Measurements from ENCODE around the gene PPM1K.

PPM1K gene

DNA sequence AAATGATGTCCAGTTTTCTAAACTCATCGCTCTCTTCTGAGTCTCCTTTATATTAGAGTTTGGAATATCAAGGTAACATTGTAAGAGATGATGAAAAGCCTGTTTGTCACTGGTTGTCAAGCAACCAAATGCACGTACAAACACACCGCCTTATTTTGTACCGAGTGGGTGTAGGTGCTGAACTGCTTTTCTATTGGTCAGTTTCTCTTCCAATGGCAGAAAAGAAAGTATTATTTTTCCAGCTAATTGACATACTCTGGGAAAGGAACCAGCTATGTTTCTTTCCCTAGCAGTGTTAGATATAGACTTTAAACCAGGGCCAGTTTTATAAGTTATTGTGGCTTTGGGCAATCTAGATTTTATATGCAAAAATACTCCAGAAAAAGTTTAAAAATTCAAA lies 6.6 kb upstream of the PPM1K start:
- DNase-seq (ENCODE audit: low read depth in 2 of 2) = peak; percentile 43 to 74
- TF ChIP-seq, protein P1, sequence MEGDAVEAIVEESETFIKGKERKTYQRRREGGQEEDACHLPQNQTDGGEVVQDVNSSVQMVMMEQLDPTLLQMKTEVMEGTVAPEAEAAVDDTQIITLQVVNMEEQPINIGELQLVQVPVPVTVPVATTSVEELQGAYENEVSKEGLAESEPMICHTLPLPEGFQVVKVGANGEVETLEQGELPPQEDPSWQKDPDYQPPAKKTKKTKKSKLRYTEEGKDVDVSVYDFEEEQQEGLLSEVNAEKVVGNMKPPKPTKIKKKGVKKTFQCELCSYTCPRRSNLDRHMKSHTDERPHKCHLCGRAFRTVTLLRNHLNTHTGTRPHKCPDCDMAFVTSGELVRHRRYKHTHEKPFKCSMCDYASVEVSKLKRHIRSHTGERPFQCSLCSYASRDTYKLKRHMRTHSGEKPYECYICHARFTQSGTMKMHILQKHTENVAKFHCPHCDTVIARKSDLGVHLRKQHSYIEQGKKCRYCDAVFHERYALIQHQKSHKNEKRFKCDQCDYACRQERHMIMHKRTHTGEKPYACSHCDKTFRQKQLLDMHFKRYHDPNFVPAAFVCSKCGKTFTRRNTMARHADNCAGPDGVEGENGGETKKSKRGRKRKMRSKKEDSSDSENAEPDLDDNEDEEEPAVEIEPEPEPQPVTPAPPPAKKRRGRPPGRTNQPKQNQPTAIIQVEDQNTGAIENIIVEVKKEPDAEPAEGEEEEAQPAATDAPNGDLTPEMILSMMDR (IDR thresholded peaks at IDR 0.05; ENCODE audit: low read depth, low read length) = no peak
- H3K4me3 ChIP-seq (replicated peaks in 1 of 2; ENCODE audit: low read depth in 2 of 2, low read length in 2 of 2) = no peak overlapping the region

- no peak overlapping the region for H3K4me3 ChIP-seq (replicated peaks in 1 of 2; ENCODE audit: low read depth in 2 of 2, low read length in 2 of 2)
- TF ChIP-seq, protein P1 (IDR thresholded peaks at IDR 0.05; ENCODE audit: low read depth, low read length) = no peak
- DNase-seq (ENCODE audit: low read depth in 2 of 2) = peak in 1 of 2 donors; percentile 42
Measured at GRCh38 chr4:88286897-88287296, 2.5 kb upstream of the PPM1K start.

- TF ChIP-seq, protein P1 (IDR thresholded peaks at IDR 0.05; ENCODE audit: low read depth, low read length) = no peak
- DNase-seq (ENCODE audit: low read depth in 2 of 2) = no peak
- peak overlapping the region; percentile 56 to 69 for H3K4me3 ChIP-seq (replicated peaks in 1 of 2; ENCODE audit: low read depth in 2 of 2, low read length in 2 of 2)
Measured at GRCh38 chr4:88285235-88285653, 883 bp upstream of the PPM1K start.

- TF ChIP-seq, protein P1 (IDR thresholded peaks at IDR 0.05; ENCODE audit: low read depth, low read length) = no peak
- peak in 1 of 2 donors; percentile 73 for DNase-seq (ENCODE audit: low read depth in 2 of 2)
- H3K4me3 ChIP-seq (replicated peaks in 1 of 2; ENCODE audit: low read depth in 2 of 2, low read length in 2 of 2) = peak overlapping the region; percentile 83
Measured at GRCh38 chr4:88283661-88284438, 511 bp downstream of the PPM1K start.

GRCh38 chr4:88280228-88280795 lies 4.0 kb downstream of the PPM1K start:
- no peak for DNase-seq (ENCODE audit: low read depth in 2 of 2)
- TF ChIP-seq, protein P1 (IDR thresholded peaks at IDR 0.05; ENCODE audit: low read depth, low read length) = no peak

GRCh38 chr4:88277711-88278225 lies 6.6 kb downstream of the PPM1K start:
- no peak overlapping the region for H3K4me3 ChIP-seq (replicated peaks in 1 of 2; ENCODE audit: low read depth in 2 of 2, low read length in 2 of 2)
- TF ChIP-seq, protein P1 (IDR thresholded peaks at IDR 0.05; ENCODE audit: low read depth, low read length) = no peak

More at GRCh38 chr4:88280228-88280795, 4.0 kb downstream of the PPM1K start:
- no peak overlapping the region for H3K4me3 ChIP-seq (replicated peaks in 1 of 2; ENCODE audit: low read depth in 2 of 2, low read length in 2 of 2)

More at GRCh38 chr4:88277711-88278225, 6.6 kb downstream of the PPM1K start:
- DNase-seq (ENCODE audit: low read depth in 2 of 2) = no peak
